ENCODE data around the gene KEL. TPM values are rescaled to one million over a fixed set of nuclear protein-coding genes. Genes with fewer than 3 reads are reported as not detected.

KEL gene
- total and polyA plus RNA-seq, 4 donors, result 0.18 to 81.0 (median 0.36) TPM

GRCh38 chr7:142898377-142899170, 63.6 kb downstream of the KEL start:
- peaks cover 0 to 8% (median 0%) of the 10 kb centered on the region in 4 donors for H3K27me3 ChIP-seq (ENCODE audit: control insufficient read depth in 4 of 4, insufficient read depth in 4 of 4, low read length in 3 of 4)
- 64% methylated on average over 3 of the region's 3 CpGs for WGBS
- no peaks in the 10 kb centered on the region for H3K9me3 ChIP-seq (ENCODE audit: control insufficient read depth in 4 of 4, low read length in 3 of 4)
- TF ChIP-seq RXRA (IDR thresholded peaks at IDR 0.05), result no peak
- TF ChIP-seq MAX (IDR thresholded peaks at IDR 0.05), result no peak
- no peak for TF ChIP-seq JUND (IDR thresholded peaks at IDR 0.05)
- no peak for TF ChIP-seq HNF4A (conservative IDR thresholded peaks at IDR 0.05)
- TF ChIP-seq HNF4G (IDR thresholded peaks at IDR 0.05), result no peak
- no peak for TF ChIP-seq FOXA1 (IDR thresholded peaks at IDR 0.05)
- TF ChIP-seq NR2F2 (IDR thresholded peaks at IDR 0.05), result no peak
- no peak for TF ChIP-seq TAF1 (conservative IDR thresholded peaks at IDR 0.05)
- no peak for TF ChIP-seq ZBTB33 (IDR thresholded peaks at IDR 0.05)
- TF ChIP-seq ATF3 (IDR thresholded peaks at IDR 0.05), result no peak
- TF ChIP-seq EGR1 (IDR thresholded peaks at IDR 0.05; ENCODE audit: low read depth in 2 of 2), result no peak
- no peak for TF ChIP-seq YY1 (IDR thresholded peaks at IDR 0.05)
- TF ChIP-seq FOXA2 (IDR thresholded peaks at IDR 0.05), result no peak
- TF ChIP-seq REST (IDR thresholded peaks at IDR 0.05), result no peak
- no peak for TF ChIP-seq CTCF (IDR thresholded peaks at IDR 0.05; ENCODE audit: low read depth, low read length, missing input control)
- no peak for TF ChIP-seq SP1 (IDR thresholded peaks at IDR 0.05)
- no peak for TF ChIP-seq GABPA (IDR thresholded peaks at IDR 0.05 in 1 of 2, conservative IDR thresholded peaks at IDR 0.05 in 1 of 2)
- H3K4me1 ChIP-seq (ENCODE audit: control insufficient read depth in 4 of 4, insufficient read depth in 4 of 4, low read length in 3 of 4), result no peaks in the 10 kb centered on the region
- no peaks in the 10 kb centered on the region for H3K36me3 ChIP-seq (ENCODE audit: control insufficient read depth in 4 of 4, insufficient read depth in 3 of 4, low read depth in 1 of 4, low read length in 3 of 4)
- H3K27ac ChIP-seq (ENCODE audit: low read depth in 1 of 2, low read length in 2 of 2), result no peak overlapping the region
- no peak overlapping the region for H3K9ac ChIP-seq (ENCODE audit: low read depth in 1 of 2, low read length in 2 of 2)
- no peak overlapping the region for H3K4me3 ChIP-seq (ENCODE audit: low read depth in 1 of 3, low read length in 3 of 3)
- DNase-seq (ENCODE audit: low spot score), result no peak

Data from liver (tissue), 9 donors.